Measurements from ENCODE around the gene NOL12.

The NOL12 gene

GRCh38 chr22:37677493-37677974, 8.6 kb upstream of the NOL12 start:
- ChIA-PET CTCF (interaction anchor here (0.6 to 15.8 kb wide), 3 partner anchors 39 to 1005 kb away, joined by 3 to 353 read pairs (median 3); partner anchors contain the start of gene SH3BP1), POLR2A (interaction anchor here (0.6 to 3.9 kb wide), 8 partner anchors 10 to 69 kb away, joined by 3 to 78 read pairs (median 4); partner anchors contain the start of genes GGA1 and PDXP)
- peak overlapping the region; percentile 39 for H3K4me3 ChIP-seq (ENCODE audit: low read depth, low read length)
- TF ChIP-seq SP2 (tag by site-specific recombination; IDR thresholded peaks at IDR 0.05) (no peak), ZNF341 (tag by site-specific recombination; IDR thresholded peaks at IDR 0.05; ENCODE audit: low read depth) (no peak; the same call in 1 of the 2 replicates), ZNF473 (tag by site-specific recombination; IDR thresholded peaks at IDR 0.05) (no peak), ZNF747 (tag by site-specific recombination; IDR thresholded peaks at IDR 0.05) (no peak), REST (tag by site-specific recombination; IDR thresholded peaks at IDR 0.05) (no peak), ZFHX2 (tag by site-specific recombination; conservative IDR thresholded peaks at IDR 0.05) (no peak), PATZ1 (tag by site-specific recombination; IDR thresholded peaks at IDR 0.05) (no peak), KLF10 (tag by site-specific recombination; IDR thresholded peaks at IDR 0.05) (no peak), ZNF155 (tag by site-specific recombination; IDR thresholded peaks at IDR 0.05) (no peak), INSM2 (tag by site-specific recombination; IDR thresholded peaks at IDR 0.05) (no peak), ZNF623 (tag by site-specific recombination; IDR thresholded peaks at IDR 0.05) (peak; percentile 17; the same call in 1 of the 2 replicates), ZNF10 (tag by site-specific recombination; IDR thresholded peaks at IDR 0.05) (0 out of 2 replicates have a peak, but pooled peaks have one; percentile 2), ZNF513 (tag by site-specific recombination; IDR thresholded peaks at IDR 0.05) (peak; percentile 44), ZEB2 (tag by site-specific recombination; IDR thresholded peaks at IDR 0.05) (no peak), ZNF624 (tag by site-specific recombination; IDR thresholded peaks at IDR 0.05) (no peak)
- no peak overlapping the region for H3K27ac ChIP-seq (ENCODE audit: extremely low read depth, low read depth, low read length)
- no peaks in the 10 kb centered on the region for H3K36me3 ChIP-seq (ENCODE audit: control insufficient read depth in 2 of 2, insufficient read depth in 1 of 2, low read length in 2 of 2)
- no peaks in the 10 kb centered on the region for H3K9me3 ChIP-seq (ENCODE audit: control insufficient read depth, insufficient read depth, low read depth, low read length)
- peaks cover 9% of the 10 kb centered on the region for H3K4me1 ChIP-seq (ENCODE audit: control insufficient read depth, insufficient read depth, low read length)

- Histone ChIP-seq H3K27ac (ENCODE audit: extremely low read depth, low read depth, low read length) (no peak overlapping the region), H3K9me3 (ENCODE audit: control insufficient read depth, insufficient read depth, low read depth, low read length) (no peaks in the 10 kb centered on the region), H3K4me1 (ENCODE audit: control insufficient read depth, insufficient read depth, low read length) (peaks cover 9% of the 10 kb centered on the region), H3K4me3 (ENCODE audit: low read depth, low read length) (no peak overlapping the region), H3K36me3 (ENCODE audit: control insufficient read depth in 2 of 2, insufficient read depth in 1 of 2, low read length in 2 of 2) (no peaks in the 10 kb centered on the region)
- ChIA-PET CTCF (interaction anchor here (0.7 to 15.8 kb wide), 4 partner anchors 18 to 89 kb away, joined by 3 to 353 read pairs (median 46); partner anchors contain the start of genes PDXP and SH3BP1), POLR2A (interaction anchor here (0.6 to 0.8 kb wide), 3 partner anchors 10 to 38 kb away, joined by 3 to 5 read pairs (median 5); no protein-coding TSS in a partner anchor)
- TF ChIP-seq ZFHX2 (tag by site-specific recombination; conservative IDR thresholded peaks at IDR 0.05) = peak; percentile 72
- no peak for TF ChIP-seq PRDM4 (tag by site-specific recombination; IDR thresholded peaks at IDR 0.05)
- no peak for TF ChIP-seq ZNF830 (tag by site-specific recombination; IDR thresholded peaks at IDR 0.05; ENCODE audit: low read depth)
- no peak for TF ChIP-seq ZNF645 (tag by site-specific recombination; IDR thresholded peaks at IDR 0.05)
- no peak for TF ChIP-seq ZNF10 (tag by site-specific recombination; IDR thresholded peaks at IDR 0.05)
- no peak for TF ChIP-seq ZBTB1 (tag by site-specific recombination; IDR thresholded peaks at IDR 0.05)
- no peak for TF ChIP-seq INSM2 (tag by site-specific recombination; IDR thresholded peaks at IDR 0.05)
- TF ChIP-seq ZNF747 (tag by site-specific recombination; IDR thresholded peaks at IDR 0.05) = no peak
These were observed 7.8 kb upstream of the NOL12 start for GRCh38 chr22:37678372-37678771.
